GM18507 (cell line): ENCODE measurements around the gene HLA-DRA.
"Not testable (repeated sequence)": the region's sequence is repeated elsewhere in the genome, so short reads cannot be mapped to it uniquely, and the experiment has no call there.

Experiments used
- DNase-seq: peaks from one replicate; pipeline ENCODE4 v3.0.0; 2011; ENCODE audit warnings: low read depth; ENCODE audit not compliant: insufficient read length; ENCODE audit errors: extremely low spot score
- FAIRE-seq: peaks from 2 replicates; lab custom pipeline; 2011; peaks lifted over from hg19 to GRCh38; lab: Jason Lieb, UNC

Gene HLA-DRA

GRCh38 chr6:32467743-32468503 lies 28.2 kb downstream of the HLA-DRA start:
- DNase-seq, FAIRE-seq: not testable (repeated sequence)

DNA sequence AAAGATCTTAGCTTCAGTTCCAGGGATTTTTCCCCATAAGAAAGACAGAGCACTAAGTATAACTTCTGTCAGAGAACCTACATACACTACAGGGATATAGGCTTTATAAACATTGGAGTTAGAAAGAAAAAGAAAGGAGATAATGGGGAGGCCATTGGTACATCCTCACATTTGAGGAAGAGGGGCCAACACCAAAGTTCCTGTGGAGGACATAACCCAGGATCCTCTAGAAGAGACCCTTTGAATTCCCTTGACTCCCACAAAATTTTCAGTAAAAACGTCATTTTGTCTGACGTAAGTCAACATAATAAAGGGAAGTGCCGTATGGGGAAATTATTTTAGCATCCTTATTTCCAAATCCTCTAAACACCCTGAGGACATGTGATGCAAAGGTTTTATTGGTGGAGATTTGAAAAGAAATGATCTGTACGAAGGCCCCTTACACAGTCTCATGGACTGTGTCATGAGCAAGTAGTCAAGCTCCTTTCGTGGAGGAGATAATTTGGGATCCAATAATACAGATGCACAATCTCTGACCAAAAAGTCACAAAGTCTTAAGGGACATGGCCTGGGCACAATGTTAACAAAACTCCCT lies 33.2 kb downstream of the HLA-DRA start:
- DNase-seq = no peak
- no peak for FAIRE-seq

DNA sequence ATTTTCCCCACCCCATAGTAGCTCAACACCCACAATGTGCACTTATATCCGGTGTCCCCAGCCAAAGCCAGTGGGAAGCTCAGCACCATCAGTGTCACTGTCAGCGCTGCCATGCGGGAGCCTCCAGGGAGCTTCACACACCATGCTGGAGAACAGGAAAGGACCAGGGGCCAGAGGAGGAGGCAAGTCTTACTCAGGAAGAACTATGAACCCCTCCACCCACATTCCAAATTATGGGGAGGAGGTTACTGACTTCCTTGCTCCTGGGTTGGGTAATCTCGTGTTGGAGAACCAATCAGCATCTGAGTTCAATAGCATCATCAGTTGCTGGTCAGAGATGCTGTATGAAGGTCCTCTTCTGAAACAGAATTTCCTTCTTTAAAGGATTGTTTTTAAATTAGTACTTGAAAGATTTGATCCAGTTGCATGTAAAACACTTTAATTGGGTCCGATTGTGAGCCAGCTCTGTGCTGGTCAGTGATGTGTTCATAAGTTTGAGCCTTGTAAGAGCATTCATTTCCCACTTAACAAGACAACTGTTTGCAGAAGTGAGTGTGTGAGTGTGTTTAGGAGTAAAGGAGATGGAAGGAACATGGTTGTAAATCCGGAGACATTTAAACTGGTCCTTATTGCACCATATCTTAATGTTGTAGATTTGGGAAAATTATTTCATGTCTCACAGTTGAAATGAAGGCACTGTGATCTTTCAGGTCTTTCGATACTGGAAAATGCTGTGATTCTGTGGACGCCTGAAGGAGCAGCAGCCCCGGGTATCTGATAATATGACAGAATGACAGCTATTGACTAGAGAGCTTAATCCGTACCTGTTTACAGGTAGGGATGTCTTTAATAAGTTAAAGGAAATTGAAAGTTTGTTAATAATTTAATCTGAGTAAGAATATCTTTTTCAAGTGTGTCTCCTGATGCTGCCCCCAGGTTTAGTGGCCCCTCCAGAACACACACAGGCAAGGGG lies 34.0 kb downstream of the HLA-DRA start:
- peak; percentile 98 for FAIRE-seq
- DNase-seq = not testable (repeated sequence)

DNA sequence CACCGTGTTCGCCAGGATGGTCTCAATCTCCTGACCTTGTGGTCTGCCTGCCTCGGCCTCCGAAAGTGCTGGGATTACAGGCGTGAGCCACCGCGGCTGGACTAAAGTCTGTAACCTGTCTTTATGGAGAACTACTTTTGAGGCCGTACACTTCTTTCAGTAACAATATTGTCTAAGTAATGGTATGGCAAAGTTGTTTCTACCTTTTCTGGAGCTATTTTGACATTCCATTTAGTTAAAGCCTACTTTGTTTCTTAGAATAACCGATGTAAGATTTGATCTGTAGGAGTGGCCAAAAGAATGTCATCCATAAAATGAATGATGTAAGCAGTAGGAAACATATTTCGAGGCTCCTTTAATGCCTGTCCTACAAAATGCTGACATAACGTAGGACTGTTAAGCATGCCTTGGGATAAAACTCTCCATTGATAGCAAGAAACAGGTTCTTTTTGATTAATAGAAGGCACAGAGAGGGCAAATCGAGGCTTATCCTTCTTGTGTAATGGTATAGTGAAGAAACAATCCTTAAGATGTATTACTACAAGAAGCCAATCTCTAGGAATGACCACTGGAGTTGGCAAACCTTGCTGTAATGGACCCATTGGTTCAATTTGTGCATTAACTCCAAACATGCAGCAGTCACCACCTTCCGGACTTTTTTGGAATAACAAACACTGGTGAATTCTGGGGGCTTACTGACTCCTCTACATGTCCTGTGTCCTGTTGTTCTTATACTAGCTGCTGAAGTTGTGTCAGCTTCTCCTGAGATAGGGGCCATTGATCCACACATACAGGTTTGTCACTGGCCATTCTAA lies 35.9 kb downstream of the HLA-DRA start:
- DNase-seq (no peak), FAIRE-seq (no peak)

DNA sequence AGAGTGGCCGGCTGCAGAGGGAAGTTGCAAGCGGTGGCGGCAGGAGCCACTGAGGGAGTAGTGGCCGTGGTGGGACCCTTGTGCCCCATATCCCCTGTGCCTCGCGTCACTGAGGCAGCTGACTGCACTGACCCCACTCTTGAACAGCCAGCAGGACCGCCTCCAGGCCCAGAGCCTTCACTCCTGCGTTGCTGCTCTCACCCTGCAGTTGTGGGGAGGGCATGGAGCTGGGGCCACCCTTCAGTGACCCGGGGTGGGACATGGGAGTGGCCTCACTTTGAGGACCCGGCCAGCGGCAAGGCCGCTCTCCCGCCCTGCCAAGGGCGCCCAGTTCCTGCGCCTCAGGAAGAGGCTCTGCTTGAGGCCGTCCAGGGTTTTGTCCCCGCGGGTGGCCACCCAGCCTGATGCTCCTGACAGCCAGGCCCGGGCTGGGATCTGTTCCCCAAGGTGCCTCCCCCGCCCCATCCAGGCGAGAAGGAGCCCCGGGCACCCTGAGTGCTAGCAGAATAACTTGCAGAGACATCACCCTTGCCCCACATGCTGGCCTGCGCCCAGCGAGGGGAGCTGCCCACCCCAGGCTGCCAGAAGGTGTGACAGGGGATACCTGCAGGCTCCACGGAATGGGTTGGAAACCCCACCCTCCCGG lies 44.4 kb downstream of the HLA-DRA start:
- DNase-seq (no peak), FAIRE-seq (no peak)

DNA sequence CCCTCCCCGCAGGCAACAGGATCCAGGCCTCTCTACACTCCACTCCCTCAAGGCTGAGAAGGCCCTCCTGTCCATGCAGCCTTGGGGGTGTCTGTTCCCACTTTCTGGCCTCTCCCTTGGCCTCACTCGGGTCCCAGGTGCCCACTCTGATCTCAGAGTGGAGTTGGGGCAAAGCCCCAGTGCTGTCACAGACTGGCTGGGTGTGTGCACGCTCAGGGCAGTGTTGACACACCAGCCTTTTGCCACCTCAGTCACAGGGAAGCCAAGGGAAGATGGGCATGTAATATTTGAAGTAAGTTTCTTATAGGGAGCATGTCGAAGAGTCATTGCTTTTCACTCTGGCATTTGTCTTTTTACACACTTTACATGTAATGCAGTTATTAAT lies 44.9 kb downstream of the HLA-DRA start:
- FAIRE-seq (no peak), DNase-seq (no peak)

GRCh38 chr6:32488083-32488482 lies 48.4 kb downstream of the HLA-DRA start:
- FAIRE-seq (no peak), DNase-seq (no peak)

- no peak for FAIRE-seq
- no peak for DNase-seq
These were observed 52.0 kb downstream of the HLA-DRA start for GRCh38 chr6:32491700-32492099.

GRCh38 chr6:32492351-32492750 lies 52.7 kb downstream of the HLA-DRA start:
- no peak for DNase-seq
- no peak for FAIRE-seq
